Mucosa of descending colon (tissue), 3 donors: ENCODE measurements around the gene CBX2. TPM values are rescaled to one million over a fixed set of nuclear protein-coding genes. Genes with fewer than 3 reads are reported as not detected.

Experiments used
- ATAC-seq: fragments of 200-7000 bp; cut with Tn5 transposase; one replicate; pipeline ENCODE4 v1.9.1; 2020; ENCODE audit warnings: mild to moderate bottlenecking, moderate library complexity
- DNase-seq, 3 donors: peaks; one replicate each; pipeline ENCODE4 v3.0.0-alpha.2; 2020
- H3K36me3 ChIP-seq: fragments of 200-600 bp; one replicate; pipeline ENCODE4 v1.8.0; 2021; ENCODE audit warnings: low read depth, mild to moderate bottlenecking
- H3K4me1 ChIP-seq: fragments of 200-600 bp; one replicate; pipeline ENCODE4 v1.8.0; 2021; ENCODE audit warnings: low read depth, mild to moderate bottlenecking
- H3K4me3 ChIP-seq: fragments of 200-600 bp; one replicate; pipeline ENCODE4 v1.8.0; 2021; ENCODE audit warnings: mild to moderate bottlenecking
- H3K9me3 ChIP-seq: fragments of 200-600 bp; one replicate; pipeline ENCODE4 v1.8.0; 2021; ENCODE audit warnings: mild to moderate bottlenecking
- CTCF ChIP-seq: fragments of 200-600 bp; IDR thresholded peaks from one replicate; pipeline ENCODE4 v1.8.0; 2022; ENCODE audit warnings: antibody characterized with exemption, mild to moderate bottlenecking
- intact Hi-C, 2 donors: fragments of 100-400 bp; cut with DNase I in 1 of 2; cut with micrococcal nuclease in 1 of 2; formaldehyde crosslinking; loops; one replicate each; pipeline versions ENCODE4 v1.11.0 to v1.11.1; 2022; cut with DNase I, micrococcal nuclease
- total RNA-seq, 3 donors: library from RNA; stranded (reverse); fragmentation: NEBNext Ultra II Directional in 2 of 3; extraction: Animal tissue kit (Norgen Biotek cat#: 25700) in 2 of 3; gene quantifications; one replicate each; pipeline versions ENCODE4 v1.2.1 to v1.2.4, GENCODE V29; 2021 to 2023
- donor health status: DM: no; HTN: no; CAD: no; lungs with moderate emphysema.
- donor health status: DM: no; HTN: no; CAD: no.
- donor health status: DM: no; HTN: yes; CAD: no.

CBX2 gene
- total RNA-seq, 3 donors from 2014 or later: 0.14 to 1.5 (median 0.76) TPM

GRCh38 chr17:79833110-79833450, 55.1 kb downstream of the CBX2 start:
- no peaks in the 10 kb centered on the region for H3K36me3 ChIP-seq
- no peak overlapping the region for H3K4me3 ChIP-seq

GRCh38 chr17:79833744-79834564, 56.0 kb downstream of the CBX2 start:
- intact Hi-C loops: no loop called here
- ATAC-seq (no peak), DNase-seq (peak in 2 of 3 donors; percentile 20 to 49)
- H3K9me3 ChIP-seq: no peaks in the 10 kb centered on the region
- H3K4me3 ChIP-seq: no peak overlapping the region
- no peaks in the 10 kb centered on the region for H3K36me3 ChIP-seq
- no peak for TF ChIP-seq CTCF
- peaks cover 60% of the 10 kb centered on the region for H3K4me1 ChIP-seq

More at GRCh38 chr17:79833110-79833450, 55.1 kb downstream of the CBX2 start:
- TF ChIP-seq CTCF: no peak
- intact Hi-C loops: no loop called here
- ATAC-seq: no peak
- Histone ChIP-seq H3K9me3 (no peaks in the 10 kb centered on the region), H3K4me1 (peaks cover 60% of the 10 kb centered on the region)
- DNase-seq: no peak

- Histone ChIP-seq H3K36me3 (no peaks in the 10 kb centered on the region), H3K4me1 (peaks cover 56% of the 10 kb centered on the region), H3K4me3 (no peak overlapping the region), H3K9me3 (no peaks in the 10 kb centered on the region)
- ATAC-seq: no peak
- peak; percentile 67 for TF ChIP-seq CTCF
- intact Hi-C loops: no loop called here
- DNase-seq: peak in 2 of 3 donors; percentile 47 to 70
Observed at GRCh38 chr17:79834565-79835469, 56.9 kb downstream of the CBX2 start.

- H3K9me3 ChIP-seq: no peaks in the 10 kb centered on the region
- peaks cover 61% of the 10 kb centered on the region for H3K4me1 ChIP-seq
- TF ChIP-seq CTCF: no peak
- H3K36me3 ChIP-seq: no peaks in the 10 kb centered on the region
- no peak for ATAC-seq
- intact Hi-C loops: no loop called here
- no peak overlapping the region for H3K4me3 ChIP-seq
- DNase-seq: peak in 2 of 3 donors; percentile 24 to 48
Observed at GRCh38 chr17:79835470-79835899, 57.5 kb downstream of the CBX2 start.

- DNase-seq: peak; percentile 93
- no peak for TF ChIP-seq CTCF
- peak; percentile 52 for ATAC-seq
- no peaks in the 10 kb centered on the region for H3K9me3 ChIP-seq
- intact Hi-C loops: no loop called here
- peaks cover 63% of the 10 kb centered on the region for H3K4me1 ChIP-seq
- no peak overlapping the region for H3K4me3 ChIP-seq
- H3K36me3 ChIP-seq: no peaks in the 10 kb centered on the region
Observed at GRCh38 chr17:79835953-79836509, 58.1 kb downstream of the CBX2 start.
